Measurements from ENCODE around the gene IL17C. TPM values are rescaled to one million over a fixed set of nuclear protein-coding genes. Genes with fewer than 3 reads are reported as not detected.
"Not testable (repeated sequence)": the region's sequence is repeated elsewhere in the genome, so short reads cannot be mapped to it uniquely, and the experiment has no call there.

Gene IL17C
- polyA plus RNA-seq, 4 donors: 0.09 to 0.14 TPM; not detected in 2

- no peak for DNase-seq (ENCODE audit: low read depth in 4 of 4, low spot score in 2 of 4)
Measured at GRCh38 chr16:88655733-88656281, 17.4 kb downstream of the IL17C start.

DNA sequence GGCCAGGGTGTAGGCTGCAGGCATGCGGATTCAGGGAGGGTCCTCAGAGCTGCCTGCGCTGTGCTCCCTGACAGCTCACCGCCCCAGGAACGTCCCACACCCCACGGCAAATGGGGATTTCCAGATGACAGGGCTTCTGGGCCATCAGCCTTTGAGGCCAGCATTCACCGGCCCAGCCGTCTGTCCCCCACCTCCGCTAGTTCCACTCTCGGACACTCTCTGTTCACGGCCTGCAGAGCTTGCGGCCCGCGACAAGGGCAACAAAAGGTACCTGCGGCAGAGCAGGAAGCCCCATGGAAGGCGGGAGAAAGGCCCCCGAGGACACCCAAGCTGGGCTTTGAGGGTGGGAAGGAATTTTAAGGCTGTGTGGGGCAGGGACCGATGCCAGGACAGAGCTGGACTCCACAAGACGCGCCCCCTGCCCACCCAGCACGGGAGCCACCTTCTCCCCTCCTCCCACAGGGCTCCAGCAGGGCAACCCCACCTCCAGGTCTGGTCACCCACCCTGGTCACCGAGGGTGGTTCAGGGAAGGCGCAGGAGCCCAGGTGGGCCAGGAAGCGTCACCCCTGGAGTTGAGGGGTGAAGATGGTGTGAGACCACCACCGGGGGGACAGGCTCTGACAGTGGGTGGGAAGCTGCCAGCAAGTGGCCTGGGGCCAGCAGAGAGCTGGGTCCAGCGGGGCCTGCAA is 18.1 kb downstream of the IL17C start:
- no peak for DNase-seq (ENCODE audit: low read depth in 4 of 4, low spot score in 2 of 4)

DNA sequence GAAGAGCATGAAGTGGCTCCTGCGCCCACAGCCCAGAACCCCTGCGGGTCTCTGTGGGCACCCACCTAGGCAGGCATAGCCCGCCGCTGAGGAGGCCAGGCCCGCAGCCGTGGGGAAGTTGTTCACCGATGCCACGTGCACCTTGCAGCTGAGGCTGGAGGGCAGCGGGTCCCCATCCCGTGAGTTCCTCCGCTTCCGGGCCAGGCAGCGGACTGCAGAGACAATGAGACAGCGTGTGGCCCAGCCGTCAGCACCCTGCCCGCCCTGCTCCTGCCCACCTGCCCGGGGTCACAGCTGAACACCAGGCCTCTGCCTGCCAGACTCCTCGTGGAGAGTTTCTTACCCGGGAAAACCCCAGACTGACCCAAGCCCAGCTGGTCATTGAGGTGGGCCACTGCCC is 19.0 kb downstream of the IL17C start:
- DNase-seq (ENCODE audit: low read depth in 4 of 4, low spot score in 2 of 4): no peak

DNA sequence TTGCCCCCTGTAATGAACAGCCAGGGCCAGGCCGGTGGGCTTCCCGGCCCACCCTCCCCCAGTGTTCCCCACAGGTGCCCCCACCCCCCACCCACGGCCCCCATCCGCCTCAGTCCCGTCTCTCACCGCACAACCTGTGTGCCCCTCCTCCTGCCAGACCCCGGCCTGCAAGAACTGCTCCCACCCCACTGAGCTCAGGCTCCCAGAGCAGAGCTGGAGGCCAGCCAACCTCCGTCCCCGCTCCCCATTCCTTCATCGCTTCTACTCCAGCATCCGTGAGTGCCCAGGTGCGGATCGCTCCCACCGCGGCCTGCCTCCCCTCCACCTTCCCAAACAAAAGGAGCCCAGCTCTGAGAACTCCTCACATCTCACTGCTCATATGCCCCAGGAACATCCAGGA is 20.3 kb downstream of the IL17C start:
- no peak for DNase-seq (ENCODE audit: low read depth in 4 of 4, low spot score in 2 of 4)

- DNase-seq (ENCODE audit: low read depth in 4 of 4, low spot score in 2 of 4): no peak
Measured at GRCh38 chr16:88659160-88659559, 20.8 kb downstream of the IL17C start.

- no peak for DNase-seq (ENCODE audit: low read depth in 4 of 4, low spot score in 2 of 4)
Measured at GRCh38 chr16:88661468-88661867, 23.1 kb downstream of the IL17C start.

GRCh38 chr16:88662222-88662842 is 24.0 kb downstream of the IL17C start:
- no peak for DNase-seq (ENCODE audit: low read depth in 4 of 4, low spot score in 2 of 4)

- peak; percentile 89 to 95 (median 93) for DNase-seq (ENCODE audit: low read depth in 4 of 4, low spot score in 2 of 4)
Measured at GRCh38 chr16:88662843-88663606, 24.7 kb downstream of the IL17C start, which contains the start of gene MVD. Gene MVD, minus strand, starts transcription at chr16:88663091. Its CDS starts 11 bp downstream, at chr16:88663080.

GRCh38 chr16:88665148-88665547 is 26.8 kb downstream of the IL17C start:
- DNase-seq (ENCODE audit: low read depth in 4 of 4, low spot score in 2 of 4): no peak

- DNase-seq (ENCODE audit: low read depth in 4 of 4, low spot score in 2 of 4): no peak
Measured at GRCh38 chr16:88665570-88665969, 27.2 kb downstream of the IL17C start.

DNA sequence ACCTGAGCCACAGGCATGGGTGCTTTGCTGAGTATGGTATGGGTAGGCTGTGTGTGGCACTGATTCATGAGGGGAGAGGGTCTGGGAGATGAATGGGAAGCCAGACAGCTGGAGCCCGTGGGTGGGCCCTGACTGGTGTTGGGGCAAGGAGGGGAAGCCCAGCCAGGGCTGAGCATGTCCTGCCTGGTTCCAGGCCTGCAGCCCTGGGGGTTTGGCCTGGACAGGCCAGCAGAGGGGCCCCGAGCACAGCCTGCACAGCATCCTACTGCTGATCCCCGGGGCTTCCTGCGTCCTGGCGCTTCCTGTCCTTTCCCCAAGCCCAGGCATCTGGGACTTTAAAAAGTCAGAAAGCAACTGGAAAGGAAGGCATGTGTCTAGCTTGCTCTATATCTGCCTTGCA is 29.1 kb downstream of the IL17C start:
- DNase-seq (ENCODE audit: low read depth in 4 of 4, low spot score in 2 of 4): no peak

- not testable (repeated sequence) for DNase-seq (ENCODE audit: low read depth in 4 of 4, low spot score in 2 of 4)
Measured at GRCh38 chr16:88669493-88669892, 31.1 kb downstream of the IL17C start.

DNA sequence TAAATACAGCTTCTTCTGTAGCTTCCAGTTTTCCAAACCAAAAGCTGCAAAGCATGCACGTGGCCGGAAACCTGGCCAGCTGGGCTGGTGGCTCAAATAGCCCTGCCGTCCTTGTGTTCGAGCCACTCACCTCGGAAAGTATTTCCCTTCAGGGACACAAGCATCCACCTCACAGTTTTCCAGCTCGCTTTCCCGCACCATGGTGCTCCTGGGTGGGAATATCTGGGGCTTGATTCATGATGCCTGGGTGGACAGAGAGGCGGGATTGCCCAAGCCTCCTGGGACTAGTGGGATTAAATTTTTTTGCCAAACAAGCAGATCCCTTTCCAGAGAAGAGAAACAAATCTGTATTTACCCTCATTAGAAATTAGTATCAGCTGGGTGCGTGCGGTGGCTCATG is 31.6 kb downstream of the IL17C start:
- no peak for DNase-seq (ENCODE audit: low read depth in 4 of 4, low spot score in 2 of 4)

DNA sequence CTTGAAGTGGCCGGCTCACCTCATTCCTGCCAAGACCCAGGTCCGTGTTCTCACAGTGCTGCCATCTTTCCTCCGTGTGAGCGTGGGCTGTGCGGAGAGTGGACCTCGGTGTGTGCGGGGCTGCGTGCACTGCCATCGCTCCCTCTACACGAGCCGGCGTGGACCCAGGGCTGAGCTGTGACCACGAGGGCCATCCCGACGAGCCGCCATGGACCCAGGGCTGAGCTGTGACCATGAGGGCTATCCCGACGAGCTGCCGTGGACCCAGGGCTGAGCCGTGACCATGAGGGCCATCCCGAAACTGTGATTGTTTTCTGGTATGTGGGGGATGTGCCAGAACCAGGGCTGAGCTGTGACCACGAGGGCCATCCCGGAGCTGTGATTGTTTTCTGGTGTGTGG is 33.4 kb downstream of the IL17C start:
- no peak for DNase-seq (ENCODE audit: low read depth in 4 of 4, low spot score in 2 of 4)

- no peak for DNase-seq (ENCODE audit: low read depth in 4 of 4, low spot score in 2 of 4)
Measured at GRCh38 chr16:88672776-88673175, 34.4 kb downstream of the IL17C start.

GRCh38 chr16:88673716-88674379 is 35.5 kb downstream of the IL17C start:
- DNase-seq (ENCODE audit: low read depth in 4 of 4, low spot score in 2 of 4): no peak

- DNase-seq (ENCODE audit: low read depth in 4 of 4, low spot score in 2 of 4): no peak
Measured at GRCh38 chr16:88676502-88677242, 38.3 kb downstream of the IL17C start.

DNA sequence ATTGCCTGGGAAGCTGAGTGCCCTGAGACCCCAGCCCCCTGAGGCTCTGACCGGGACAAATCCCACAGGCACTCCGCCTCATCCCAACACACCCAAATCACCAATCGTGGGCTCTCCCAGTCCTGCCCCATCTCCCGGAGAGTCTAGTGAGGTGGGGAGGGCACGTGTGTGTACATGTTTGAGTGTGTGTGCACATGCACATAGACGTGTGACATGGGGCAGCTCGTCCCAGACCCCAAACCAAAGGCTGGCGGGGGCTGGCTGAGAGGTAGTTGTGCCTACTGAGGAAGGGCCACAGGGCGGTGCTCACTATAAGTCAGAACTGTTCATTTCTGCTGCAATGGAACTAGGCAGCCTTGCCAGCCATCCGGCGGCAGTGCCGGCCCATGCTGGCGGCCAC is 39.3 kb downstream of the IL17C start:
- DNase-seq (ENCODE audit: low read depth in 4 of 4, low spot score in 2 of 4): no peak

DNA sequence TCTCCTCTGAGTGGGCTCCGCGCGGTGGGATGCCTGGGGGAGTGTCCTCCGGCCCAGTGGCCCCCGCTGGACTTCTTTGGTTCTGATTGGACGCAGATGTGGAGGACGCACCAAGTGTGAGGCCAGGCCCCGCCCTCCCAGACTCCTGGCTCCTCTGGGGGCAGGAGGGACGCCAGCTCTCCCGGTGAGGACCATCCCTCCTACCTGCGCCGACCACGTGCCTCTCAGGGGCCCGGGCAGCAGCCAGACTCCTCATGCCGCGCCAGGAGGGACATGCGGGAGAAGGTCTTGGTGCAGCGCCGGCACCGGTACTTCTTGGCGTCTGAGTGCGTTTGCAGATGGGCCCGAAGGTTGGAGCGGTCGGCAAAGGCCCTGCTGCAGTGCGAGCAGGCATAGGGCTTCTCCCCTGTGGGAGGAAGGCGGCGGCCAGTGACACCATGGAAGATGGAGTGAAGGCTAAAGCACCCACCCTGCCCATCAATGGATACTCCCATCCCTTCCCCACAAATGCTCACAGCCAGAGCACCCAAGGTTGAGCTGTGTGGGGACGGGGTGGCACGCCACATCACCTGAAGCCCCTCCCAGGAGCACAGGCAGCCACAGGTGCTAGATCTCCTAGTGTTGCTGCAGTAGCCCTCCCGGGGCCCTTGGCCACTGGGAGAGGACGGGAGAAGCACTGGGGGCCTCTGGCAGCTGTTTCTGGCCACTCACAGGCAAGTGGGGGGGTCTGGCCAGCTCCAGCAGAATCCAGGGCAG is 40.0 kb downstream of the IL17C start:
- no peak for DNase-seq (ENCODE audit: low read depth in 4 of 4, low spot score in 2 of 4)
